ENCODE results near the gene LRRN1.

GRCh38 chr3:3836845-3837244, 37.6 kb downstream of the LRRN1 start:
- TF ChIP-seq PREB (CRISPR knock-in tag; IDR thresholded peaks at IDR 0.05) (no peak), CTCF (IDR thresholded peaks at IDR 0.05 in 2 of 3, conservative IDR thresholded peaks at IDR 0.05 in 1 of 3; ENCODE audit: insufficient read depth in 2 of 3, low read depth in 1 of 3, low read length in 3 of 3) (no peak), TCF7L2 (IDR thresholded peaks at IDR 0.05; ENCODE audit: low read depth, low read length) (no peak)
